GM18867 (cell line): ENCODE measurements around the gene CAPN1.
"Not testable (repeated sequence)": the region's sequence is repeated elsewhere in the genome, so short reads cannot be mapped to it uniquely, and the experiment has no call there.

Experiments
- ATAC-seq: cut with Tn5 transposase; IDR thresholded peaks from one replicate; pipeline ENCODE4 v1.9.1; 2021; ENCODE audit warnings: mild to moderate bottlenecking, moderate library complexity; ENCODE audit not compliant: unreplicated experiment

Gene CAPN1

DNA sequence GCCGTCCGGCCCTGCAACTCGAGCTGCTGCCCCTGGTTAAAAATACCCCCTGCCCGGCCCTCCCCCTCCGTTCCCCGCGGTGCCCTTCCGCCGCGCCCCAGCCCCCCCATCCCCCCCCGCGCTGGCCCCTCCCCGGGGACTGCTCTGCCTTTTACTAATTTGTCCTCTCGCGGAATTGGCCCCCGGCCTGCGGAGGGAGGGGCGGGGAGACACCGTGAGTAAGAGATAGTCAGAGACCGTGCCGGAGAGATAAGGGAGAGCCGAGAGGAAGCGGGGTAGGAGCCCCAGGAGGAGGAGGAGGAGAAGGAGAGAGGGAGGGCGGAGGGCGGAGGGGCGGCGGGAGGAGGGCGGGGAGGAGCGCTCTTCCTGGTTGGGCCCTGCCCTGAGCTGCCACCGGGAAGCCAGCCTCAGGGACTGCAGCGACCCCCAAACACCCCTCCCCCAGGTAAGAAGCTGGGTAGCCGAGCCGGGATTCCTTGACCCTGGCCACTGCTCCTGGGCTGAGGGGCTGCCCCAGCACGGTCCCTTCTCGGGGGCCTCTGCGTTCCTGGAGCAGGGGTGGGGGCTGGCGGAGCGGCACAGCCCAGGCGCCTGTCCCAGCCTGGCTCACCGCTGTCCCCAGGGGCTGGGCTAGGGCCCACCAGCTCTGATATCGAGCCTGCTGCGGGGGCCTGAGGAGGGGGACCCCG, at the start of gene CAPN1:
CAPN1 (plus strand) TSS at position 360 of the 689 bp plus-strand sequence. CDS start 774 bp downstream, outside the sequence.
- peak; percentile 44 for ATAC-seq

DNA sequence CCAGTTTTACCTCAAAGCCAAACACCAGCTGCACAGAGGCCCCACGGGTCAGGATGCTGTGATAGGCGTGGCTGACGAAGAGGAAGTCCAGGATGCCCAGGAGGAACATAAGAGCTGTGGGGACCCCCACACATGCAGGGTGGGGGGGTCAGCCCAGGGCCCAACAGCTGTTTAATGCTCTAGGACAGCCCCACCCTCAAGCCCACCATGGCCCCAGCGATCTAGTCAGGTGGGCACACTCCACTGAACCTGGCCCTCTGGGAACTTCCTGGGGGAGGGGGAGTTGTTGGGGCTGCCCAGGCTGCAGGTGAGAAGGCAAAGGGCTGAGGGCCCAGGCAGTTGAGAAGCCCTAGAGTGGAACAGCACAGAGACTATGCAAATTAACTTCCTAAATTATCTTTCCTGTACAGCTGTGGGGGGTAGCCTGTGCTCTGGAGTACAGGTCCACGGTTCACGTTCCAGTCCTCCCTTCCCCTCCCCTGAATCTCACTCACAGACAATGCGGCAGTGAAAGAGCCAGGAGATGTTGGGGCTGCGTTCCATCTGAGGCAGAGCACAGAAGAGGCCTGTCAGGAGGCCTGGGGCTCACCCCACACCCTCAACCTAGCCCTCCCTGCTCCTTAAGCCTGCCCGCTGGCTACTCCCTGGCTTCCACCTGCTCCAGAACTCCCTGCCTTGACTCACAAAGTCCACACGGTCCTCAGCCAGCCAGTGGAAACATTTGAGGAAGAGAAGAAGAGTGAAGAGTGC, 49.3 kb upstream of the CAPN1 start:
- ATAC-seq = no peak

DNA sequence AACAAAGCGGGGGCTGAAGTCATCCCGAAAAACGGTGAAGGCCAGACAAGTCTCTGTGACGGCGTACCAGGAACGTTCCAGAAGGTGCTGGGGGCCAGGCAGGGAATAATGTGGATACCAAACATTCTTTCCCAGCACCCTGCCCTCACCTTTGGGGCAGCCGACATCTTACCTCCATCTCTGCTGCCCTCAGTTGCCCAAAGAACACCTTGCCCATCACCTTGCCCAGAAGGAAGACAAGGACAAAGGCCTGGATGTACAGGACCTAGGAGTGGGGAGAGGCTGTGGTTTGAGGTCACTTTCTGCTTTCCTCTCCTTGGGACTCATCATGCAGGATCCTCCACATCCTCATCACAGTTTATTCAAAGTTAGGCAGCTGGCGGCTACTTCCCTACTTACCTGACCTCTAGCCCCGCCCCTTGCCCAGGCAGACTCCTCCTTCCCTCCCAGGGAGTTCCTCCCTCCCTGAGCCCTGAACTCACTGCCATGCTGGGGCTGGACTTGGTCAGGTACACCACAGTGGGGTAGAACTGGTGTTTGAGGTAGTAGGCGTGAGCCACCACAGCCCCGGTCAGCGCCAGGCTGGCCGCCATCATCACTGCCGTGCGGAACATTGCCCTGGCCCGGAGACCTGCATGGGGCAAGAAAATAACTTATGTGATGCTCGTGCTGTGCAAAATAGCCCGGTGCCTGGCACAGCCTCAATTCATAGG, 48.6 kb upstream of the CAPN1 start:
- ATAC-seq = no peak

DNA sequence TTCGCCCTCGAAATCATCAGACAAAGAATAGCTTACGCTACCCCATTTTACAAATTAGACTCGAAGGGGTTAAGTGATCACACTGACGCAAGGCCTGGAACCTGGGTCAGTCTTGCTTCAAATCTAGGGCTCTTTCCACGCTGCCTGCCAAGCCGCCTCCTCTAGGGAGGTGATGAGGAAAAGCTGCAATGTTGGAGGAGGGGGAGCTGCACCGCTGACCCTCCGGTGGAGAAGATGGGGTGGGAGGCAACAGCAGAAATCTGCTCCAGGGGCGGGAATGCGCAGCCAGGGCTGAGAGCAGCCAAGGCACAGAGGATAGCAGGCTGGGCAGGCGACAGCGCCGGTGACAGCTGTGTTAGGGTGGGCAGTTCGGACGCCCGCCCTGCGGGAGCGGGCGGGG, 48.0 kb upstream of the CAPN1 start:
- ATAC-seq = no peak

DNA sequence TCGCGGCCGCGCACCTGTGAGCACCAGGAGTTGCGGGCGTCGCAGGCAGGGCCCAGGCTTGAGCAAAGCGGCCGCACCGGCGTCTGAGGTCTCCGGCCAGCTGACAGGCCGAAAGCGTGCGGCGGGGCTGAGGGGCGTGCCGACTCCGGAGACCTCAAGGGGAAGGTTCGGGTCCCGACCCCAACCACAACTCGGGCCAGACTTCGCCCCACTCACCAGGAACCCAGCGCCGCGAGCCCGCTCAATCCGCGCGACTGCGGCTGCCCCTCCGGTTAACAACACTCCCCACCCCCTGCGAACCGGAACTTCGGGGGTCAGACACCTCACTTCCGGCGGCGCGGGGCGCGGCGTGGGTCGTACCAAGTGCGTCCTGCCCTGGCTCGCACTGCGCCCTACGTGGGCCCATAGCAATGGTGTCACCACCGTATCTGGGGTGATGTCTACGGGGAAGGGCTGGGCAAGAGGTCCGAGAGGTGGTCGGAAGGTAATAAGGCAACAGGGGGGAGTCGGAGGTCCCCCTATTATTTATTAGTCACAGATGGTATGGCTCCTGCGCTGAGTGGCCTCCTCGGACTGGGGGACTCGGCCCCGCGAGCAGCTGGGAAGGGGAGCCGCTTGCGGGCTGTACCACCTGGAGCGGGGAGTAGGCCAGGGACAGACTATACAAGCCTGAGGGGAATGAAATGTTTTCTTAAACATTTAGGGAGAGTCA, 47.3 kb upstream of the CAPN1 start, which contains the start of gene SYVN1:
SYVN1 (minus strand) TSS at position 280 of the 712 bp plus-strand sequence. CDS start 918 bp downstream, outside the sequence.
- peak; percentile 60 for ATAC-seq

DNA sequence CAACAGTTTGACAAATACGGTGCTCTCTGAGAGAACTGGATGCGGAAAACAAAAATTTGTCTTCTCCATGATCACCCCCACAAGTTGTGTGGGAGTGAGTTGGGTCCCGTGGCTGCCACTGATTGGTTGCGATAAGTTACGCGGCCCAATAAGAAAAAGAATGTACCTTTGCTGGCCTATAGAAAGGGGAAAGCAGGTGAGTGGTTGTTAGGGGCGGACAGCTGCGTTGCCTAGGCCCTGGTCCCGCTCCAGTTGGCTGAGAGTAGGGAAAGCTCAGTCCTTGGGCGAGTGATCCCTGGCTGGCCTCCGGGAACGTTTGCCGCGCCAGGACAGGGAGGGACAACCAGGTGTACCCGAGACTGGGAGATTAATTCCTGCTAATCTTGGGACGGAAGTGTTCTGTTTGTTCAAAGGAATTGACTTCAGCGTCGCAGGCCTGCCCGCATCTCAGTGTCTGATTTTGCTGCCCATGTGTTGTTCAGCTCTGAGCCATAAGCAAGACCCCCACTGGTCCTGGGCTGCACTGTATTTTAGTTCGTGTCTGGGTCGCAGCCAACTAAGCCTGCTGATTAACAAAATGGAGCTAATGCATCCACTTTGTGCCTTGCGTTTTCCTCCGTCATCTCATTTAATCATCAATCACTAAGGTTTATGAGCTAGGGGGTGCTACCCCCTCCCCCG, 46.6 kb upstream of the CAPN1 start:
- ATAC-seq = peak; percentile 74

DNA sequence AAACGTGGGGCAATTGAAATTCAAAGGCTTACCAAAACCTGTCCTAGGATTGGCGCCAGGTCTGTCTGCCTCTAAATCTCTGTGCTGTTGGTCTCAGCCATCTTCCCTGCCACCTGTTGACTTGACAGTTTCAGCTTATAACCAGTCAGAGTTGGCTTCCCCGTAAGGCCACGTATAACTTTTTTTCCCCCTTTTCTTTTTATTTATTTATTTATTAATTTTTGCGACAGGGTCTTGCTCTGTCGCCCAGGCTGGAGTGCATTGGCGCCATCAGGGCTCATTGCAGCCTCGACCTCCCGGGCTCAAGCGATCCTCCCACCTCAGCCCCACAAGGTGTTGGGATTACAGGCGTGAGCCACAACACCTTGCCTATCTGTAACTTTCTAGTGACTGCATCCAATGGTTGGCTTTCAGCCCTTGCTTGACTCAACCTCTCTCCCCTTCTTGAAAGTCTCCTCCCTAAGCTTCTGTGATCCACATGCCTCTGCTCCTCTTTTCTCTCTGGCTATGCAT, 46.0 kb upstream of the CAPN1 start:
- no peak for ATAC-seq

DNA sequence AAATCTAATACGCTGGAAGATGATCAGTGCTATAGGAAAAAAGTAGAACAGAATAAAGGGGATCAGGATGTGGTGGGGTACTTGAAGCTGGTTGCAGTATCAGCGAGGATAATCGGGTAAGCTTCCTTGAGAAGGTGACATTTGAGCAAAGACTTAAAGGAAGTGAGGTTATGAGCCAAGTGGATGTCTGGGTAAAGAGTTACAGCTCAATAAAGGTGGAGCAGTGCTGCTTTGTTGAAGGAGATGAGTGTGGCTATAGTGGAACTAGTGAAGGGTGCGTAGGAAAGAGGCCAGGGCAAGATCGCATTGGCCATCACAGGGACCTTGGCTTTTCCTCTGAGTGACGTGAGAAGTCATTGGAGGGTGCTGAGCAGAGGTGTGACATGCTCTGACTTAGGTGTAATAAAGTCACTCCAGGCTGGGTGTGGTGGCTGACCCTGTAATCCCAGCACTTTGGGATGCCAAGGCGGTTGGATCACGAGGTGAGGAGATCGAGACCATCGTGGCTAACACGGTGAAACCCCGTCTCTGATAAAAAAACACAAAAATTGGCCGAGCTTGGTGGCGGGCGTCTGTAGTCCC, 45.1 kb upstream of the CAPN1 start:
- no peak for ATAC-seq

DNA sequence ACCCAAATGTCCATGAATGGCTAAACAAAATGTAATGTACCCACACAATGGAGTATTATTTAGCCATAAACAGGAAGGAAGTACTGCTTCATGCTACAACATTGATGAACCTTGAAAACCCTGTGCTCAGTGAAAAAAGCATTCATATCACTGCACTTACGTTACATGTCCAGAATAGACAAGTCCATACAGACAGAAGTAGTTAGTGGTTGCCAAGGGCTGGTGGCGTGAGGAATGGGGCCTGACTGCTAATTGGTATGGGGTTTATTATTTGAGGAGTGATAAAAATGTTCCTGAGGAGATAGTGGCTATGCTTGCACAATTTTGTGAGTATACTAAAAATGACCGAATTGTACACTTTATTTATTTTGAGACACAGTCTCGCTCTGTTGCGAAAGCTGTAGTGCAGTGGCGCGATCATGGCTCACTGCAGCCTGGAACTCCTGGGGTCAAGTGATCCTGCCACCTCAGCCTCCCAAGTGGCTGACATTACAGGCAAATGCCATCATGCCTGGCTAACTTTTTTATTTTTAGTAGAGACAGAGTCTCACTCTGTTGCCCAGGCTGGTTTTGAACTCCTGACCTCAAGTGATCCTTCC, 39.7 kb upstream of the CAPN1 start:
- ATAC-seq = no peak

DNA sequence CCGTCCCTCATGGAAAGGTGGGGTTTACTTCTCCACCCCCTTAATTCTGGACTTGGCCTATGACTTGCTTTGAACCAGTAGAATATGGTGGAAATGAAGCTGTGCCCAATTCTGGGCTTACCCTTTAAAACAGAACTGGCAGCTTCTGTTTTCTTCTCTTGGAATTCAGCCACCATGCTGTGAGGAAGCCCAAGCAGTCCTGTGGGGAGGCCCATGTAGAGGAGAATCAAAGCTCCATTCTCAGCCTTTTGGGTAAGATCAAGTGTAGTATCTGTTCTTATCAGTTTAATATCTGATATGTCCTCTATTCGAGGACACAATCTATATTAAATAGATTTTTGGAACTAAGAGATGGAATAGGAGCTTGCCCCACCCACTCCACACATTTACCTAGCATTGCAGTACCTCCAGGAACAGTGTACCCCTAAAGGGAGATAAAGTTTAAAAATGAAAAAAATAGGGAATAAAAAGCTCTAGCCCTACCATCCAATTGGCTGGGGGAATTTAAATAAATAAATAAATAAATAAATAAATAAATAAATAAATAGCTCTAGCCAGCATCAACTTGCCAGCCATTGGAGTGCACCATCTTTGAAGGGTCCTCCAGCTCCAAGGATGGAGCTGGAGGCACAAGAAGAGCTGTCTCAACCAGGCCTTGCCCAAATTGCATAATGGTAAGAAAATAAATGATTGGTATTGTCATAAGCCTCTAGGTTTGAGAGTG, 34.2 kb upstream of the CAPN1 start:
- ATAC-seq = no peak

DNA sequence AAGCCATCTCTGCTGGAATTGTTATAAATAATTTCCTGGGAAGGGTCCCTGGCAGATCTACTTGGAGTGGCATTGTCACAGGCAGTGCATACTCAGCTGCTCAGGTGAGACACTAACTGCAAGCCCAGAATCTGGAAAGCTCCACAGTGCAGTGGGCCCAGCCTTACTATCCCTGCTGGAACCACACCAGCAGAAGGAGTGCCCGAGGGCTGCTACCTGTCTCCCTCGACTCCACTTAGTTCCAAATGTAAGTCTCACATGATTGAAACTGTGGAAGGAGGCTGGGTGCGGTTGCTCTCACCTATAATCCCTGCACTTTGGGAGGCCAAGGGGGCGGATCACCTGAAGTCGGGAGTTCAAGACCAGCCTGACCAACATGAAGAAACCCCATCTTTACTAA, 33.1 kb upstream of the CAPN1 start:
- no peak for ATAC-seq

DNA sequence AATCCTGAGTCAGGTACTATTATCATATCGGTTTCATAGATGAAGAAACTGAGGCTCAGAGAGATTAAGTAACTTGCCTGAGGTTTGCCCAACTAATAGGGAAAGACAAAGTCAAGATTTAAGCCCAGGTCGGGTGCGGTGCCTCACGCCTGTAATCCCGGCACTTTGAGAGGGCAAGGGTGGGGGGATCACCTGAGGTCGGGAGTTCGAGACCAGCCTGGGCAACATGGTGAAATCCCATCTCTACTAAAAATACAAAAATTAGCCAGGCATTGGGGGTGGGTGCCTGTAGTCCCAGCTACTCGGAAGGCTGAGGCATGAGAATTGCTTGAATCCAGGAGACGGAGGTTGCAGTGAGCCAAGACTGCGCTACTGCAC, 31.6 kb upstream of the CAPN1 start:
- ATAC-seq = not testable (repeated sequence)

DNA sequence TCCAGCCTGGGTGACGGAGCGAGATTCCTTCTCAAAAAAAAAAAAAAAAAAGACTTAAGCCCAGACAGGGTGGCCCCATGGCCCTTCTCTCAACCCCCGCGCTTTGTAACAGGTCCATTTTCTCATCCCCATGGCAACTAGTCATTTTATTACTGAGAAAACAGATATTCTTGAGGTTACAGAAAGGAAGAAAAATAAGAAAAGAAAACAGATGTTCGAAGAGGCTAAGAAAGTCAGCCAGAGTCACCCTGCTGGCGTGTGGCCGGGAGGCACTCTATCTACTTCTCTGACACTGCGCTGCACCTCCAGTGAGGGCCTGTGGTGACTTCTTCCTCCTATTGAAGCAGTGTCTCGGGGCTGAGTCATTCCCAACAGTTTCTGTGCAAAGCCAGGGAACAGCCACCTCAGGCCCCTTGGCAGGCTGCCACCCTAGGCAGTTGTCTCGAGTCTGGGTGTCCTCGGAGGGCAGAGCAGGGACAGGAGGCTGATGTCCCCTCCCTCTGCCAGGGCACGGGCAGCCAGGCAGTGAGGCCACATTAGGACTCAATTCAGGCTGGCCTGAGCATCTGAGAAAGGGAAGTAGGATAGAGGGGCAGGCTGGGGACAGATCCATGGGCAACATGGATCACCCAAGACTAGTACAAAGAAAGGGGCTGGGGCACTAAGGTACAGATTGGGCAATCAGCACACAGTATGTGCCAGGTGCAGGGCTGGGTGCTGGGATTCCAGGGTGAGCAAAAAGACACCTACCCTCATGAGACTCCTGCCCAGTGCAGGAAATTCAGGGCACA, 31.0 kb upstream of the CAPN1 start:
- ATAC-seq = no peak

DNA sequence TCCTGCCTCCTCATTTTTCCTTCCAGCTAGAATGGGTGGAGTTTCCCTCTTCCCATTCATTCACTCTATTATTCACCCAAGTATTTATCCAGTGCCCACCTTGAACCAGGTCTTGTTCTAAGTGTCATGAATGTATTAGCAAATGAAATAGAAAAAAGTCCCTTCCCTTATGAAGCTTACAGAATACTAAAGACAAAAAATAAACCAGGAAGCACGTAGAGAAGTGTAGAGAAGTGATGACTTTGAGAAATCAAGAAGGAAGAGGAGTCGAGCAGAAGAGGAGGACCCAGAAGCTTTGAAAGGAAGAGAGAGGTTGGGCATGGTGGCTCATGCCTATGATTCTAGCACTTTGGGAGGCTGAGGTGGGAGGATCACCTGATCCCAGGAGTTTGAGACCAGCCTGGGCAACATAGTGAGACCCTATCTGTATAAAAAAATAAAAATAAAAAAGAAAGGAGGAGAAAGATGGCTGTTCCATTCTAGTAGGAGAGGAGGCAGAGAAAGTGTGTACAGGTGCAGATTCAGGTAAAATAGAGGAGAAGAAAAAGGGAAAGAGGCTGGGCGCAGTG, 30.3 kb upstream of the CAPN1 start:
- ATAC-seq = no peak

DNA sequence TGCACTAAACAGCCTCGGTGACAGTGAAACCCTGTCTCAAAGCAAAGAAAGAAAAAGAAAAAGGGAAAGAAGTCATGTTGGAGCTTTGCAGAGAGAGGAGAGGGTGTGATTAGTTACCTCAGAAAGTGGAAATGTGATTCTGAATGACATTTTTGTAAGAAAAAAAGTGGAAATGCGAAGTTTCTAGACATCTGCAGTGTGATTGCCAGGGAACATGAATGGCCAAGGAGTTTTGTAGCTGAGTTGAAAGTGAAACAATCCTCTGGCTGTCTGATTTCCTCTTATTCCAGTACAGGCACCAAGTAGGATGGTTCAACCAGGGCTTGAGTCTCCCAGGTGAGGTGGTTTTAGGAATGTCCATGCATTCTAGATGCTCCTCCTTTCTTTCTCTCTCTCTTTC, 29.6 kb upstream of the CAPN1 start:
- no peak for ATAC-seq

DNA sequence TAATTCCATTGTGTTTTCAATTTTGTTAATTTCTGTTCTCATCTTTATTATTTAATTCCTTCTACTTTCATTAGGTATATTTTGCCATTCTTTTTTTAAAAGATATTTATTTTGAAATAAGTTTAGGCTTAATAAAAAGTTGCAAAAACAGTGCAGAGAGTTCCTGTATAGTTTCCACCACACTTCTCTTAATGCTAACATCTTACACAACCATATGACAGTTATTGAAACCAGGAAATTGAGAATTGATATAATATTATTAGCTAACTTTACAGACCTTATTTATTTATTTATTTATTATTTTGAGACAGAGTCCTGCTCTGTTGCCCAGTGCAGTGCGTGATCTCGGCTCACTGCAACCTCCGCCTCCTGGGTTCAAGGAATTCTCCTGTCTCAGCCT, 25.5 kb upstream of the CAPN1 start:
- ATAC-seq = no peak

DNA sequence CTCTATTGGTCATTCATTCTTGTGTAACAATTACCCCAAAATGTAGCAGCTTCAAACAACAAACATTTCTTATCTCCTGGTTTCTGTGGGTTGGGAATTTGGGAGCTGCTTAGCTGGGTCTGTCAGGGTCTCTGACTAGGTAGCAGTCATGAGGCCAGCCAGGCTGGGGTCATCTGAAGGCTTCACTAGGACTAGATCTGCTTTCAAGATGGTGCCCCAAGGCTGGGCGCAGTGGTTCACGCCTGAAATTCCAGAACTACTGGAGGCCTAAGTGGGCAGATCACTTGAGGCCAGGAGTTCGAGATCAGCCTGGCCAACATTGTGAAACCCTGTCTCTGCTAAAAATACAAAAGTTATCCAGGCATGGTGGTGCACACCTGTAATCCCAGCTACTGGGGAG, 24.8 kb upstream of the CAPN1 start:
- no peak for ATAC-seq

DNA sequence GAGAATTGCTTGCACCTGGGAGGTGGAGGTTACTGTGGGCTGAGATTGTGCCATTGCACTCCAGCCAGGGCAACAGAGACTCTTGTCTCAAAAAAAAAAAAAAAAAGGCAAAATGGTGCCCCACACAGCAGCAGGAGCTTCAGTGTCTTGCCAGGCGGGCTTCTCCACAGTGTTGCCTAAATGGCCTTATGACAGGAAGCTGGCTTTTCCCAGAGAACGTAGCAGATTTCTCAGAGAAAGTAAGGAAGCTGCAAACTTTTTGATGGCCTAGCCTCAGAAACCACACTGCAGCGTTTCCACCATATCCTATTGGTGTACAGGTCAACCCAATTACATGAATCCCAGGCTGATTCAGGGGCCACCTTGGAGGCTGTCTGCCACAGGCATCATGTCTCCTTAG, 24.4 kb upstream of the CAPN1 start:
- no peak for ATAC-seq
